GM12878 (cell line): ENCODE results near the gene RESP18.

Experiments
- BCL11A ChIP-seq: IDR thresholded peaks from 2 replicates; pipeline ENCODE4 v1.6.1; 2011; ENCODE audit warnings: low read depth, low read length
- BMI1 ChIP-seq: fragments of 450-650 bp; IDR thresholded peaks from 2 replicates; pipeline ENCODE4 v1.6.1; 2016; ENCODE audit warnings: mild to moderate bottlenecking, moderate library complexity, borderline replicate concordance
- PAX5 ChIP-seq: IDR thresholded peaks from 2 replicates; pipeline ENCODE4 v1.6.1; 2011; ENCODE audit warnings: low read depth, low read length, borderline replicate concordance
- POLR2A ChIP-seq: IDR thresholded peaks from 2 replicates; pipeline ENCODE4 v1.6.1; 2011; ENCODE audit warnings: low read depth, mild to moderate bottlenecking, low read length
- TF ChIP-seq, protein P1 (sequence below): fragments of 450-650 bp; IDR thresholded peaks from 2 replicates; pipeline ENCODE4 v1.6.1; 2017; ENCODE audit warnings: mild to moderate bottlenecking, moderate library complexity
- TF ChIP-seq, protein P2 (sequence below): IDR thresholded peaks from 2 replicates; pipeline ENCODE4 v1.6.1; 2012; ENCODE audit warnings: mild to moderate bottlenecking, low read depth, low read length

DNA sequence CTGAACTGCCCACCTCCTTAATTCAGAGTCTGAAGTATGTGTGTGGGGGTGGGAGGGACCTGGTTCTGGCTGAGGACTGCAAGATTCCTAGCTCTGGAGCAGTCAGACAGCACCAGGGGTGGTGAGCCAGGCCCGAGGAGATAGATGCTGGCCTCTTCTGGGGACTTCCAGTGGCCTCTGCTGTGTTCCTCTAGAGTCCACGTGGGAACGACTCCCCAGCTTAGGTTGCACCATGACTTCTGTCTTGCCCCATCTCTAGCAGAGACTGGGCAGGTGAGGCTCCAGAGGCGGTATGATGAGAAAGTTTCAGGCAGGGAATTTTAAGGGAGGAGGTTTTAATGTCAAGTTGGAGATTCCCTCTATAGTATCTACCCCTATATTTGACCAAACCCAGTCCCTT lies 22.0 kb upstream of the RESP18 start:
- no peak for TF ChIP-seq BCL11A
- TF ChIP-seq, protein P1, sequence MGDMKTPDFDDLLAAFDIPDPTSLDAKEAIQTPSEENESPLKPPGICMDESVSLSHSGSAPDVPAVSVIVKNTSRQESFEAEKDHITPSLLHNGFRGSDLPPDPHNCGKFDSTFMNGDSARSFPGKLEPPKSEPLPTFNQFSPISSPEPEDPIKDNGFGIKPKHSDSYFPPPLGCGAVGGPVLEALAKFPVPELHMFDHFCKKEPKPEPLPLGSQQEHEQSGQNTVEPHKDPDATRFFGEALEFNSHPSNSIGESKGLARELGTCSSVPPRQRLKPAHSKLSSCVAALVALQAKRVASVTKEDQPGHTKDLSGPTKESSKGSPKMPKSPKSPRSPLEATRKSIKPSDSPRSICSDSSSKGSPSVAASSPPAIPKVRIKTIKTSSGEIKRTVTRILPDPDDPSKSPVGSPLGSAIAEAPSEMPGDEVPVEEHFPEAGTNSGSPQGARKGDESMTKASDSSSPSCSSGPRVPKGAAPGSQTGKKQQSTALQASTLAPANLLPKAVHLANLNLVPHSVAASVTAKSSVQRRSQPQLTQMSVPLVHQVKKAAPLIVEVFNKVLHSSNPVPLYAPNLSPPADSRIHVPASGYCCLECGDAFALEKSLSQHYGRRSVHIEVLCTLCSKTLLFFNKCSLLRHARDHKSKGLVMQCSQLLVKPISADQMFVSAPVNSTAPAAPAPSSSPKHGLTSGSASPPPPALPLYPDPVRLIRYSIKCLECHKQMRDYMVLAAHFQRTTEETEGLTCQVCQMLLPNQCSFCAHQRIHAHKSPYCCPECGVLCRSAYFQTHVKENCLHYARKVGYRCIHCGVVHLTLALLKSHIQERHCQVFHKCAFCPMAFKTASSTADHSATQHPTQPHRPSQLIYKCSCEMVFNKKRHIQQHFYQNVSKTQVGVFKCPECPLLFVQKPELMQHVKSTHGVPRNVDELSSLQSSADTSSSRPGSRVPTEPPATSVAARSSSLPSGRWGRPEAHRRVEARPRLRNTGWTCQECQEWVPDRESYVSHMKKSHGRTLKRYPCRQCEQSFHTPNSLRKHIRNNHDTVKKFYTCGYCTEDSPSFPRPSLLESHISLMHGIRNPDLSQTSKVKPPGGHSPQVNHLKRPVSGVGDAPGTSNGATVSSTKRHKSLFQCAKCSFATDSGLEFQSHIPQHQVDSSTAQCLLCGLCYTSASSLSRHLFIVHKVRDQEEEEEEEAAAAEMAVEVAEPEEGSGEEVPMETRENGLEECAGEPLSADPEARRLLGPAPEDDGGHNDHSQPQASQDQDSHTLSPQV, result no peak
- TF ChIP-seq, protein P2, sequence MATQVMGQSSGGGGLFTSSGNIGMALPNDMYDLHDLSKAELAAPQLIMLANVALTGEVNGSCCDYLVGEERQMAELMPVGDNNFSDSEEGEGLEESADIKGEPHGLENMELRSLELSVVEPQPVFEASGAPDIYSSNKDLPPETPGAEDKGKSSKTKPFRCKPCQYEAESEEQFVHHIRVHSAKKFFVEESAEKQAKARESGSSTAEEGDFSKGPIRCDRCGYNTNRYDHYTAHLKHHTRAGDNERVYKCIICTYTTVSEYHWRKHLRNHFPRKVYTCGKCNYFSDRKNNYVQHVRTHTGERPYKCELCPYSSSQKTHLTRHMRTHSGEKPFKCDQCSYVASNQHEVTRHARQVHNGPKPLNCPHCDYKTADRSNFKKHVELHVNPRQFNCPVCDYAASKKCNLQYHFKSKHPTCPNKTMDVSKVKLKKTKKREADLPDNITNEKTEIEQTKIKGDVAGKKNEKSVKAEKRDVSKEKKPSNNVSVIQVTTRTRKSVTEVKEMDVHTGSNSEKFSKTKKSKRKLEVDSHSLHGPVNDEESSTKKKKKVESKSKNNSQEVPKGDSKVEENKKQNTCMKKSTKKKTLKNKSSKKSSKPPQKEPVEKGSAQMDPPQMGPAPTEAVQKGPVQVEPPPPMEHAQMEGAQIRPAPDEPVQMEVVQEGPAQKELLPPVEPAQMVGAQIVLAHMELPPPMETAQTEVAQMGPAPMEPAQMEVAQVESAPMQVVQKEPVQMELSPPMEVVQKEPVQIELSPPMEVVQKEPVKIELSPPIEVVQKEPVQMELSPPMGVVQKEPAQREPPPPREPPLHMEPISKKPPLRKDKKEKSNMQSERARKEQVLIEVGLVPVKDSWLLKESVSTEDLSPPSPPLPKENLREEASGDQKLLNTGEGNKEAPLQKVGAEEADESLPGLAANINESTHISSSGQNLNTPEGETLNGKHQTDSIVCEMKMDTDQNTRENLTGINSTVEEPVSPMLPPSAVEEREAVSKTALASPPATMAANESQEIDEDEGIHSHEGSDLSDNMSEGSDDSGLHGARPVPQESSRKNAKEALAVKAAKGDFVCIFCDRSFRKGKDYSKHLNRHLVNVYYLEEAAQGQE, result no peak
- no peak for TF ChIP-seq PAX5
- no peak for TF ChIP-seq POLR2A
- no peak for TF ChIP-seq BMI1
